SKM-1 treated with dmso at 0.1 percent for 144 hours (cell line): ENCODE data around the gene FDXR.

Experiments
- DNase-seq: peaks from one replicate; lab custom pipeline; 2025; ENCODE audit not compliant: unreplicated experiment; lab: John Stamatoyannopoulos, UW

Gene FDXR

GRCh38 chr17:74839990-74840852 is 32.6 kb downstream of the FDXR start:
- DNase-seq = no peak

GRCh38 chr17:74838274-74838673 is 34.5 kb downstream of the FDXR start:
- DNase-seq = no peak

- DNase-seq = no peak
Measured at GRCh38 chr17:74836691-74837467, 35.9 kb downstream of the FDXR start.

GRCh38 chr17:74836191-74836590 is 36.6 kb downstream of the FDXR start:
- no peak for DNase-seq

- peak; percentile 78 for DNase-seq
Measured at GRCh38 chr17:74833501-74834377, 39.1 kb downstream of the FDXR start.

- DNase-seq = no peak
Measured at GRCh38 chr17:74832421-74832820, 40.4 kb downstream of the FDXR start.

- no peak for DNase-seq
Measured at GRCh38 chr17:74831444-74832146, 41.2 kb downstream of the FDXR start.

- DNase-seq = no peak
Measured at GRCh38 chr17:74830861-74831260, 41.9 kb downstream of the FDXR start.

GRCh38 chr17:74827800-74828199 is 45.0 kb downstream of the FDXR start:
- DNase-seq = no peak

GRCh38 chr17:74825952-74826719 is 46.7 kb downstream of the FDXR start:
- DNase-seq = no peak

- no peak for DNase-seq
Measured at GRCh38 chr17:74824961-74825627, 47.7 kb downstream of the FDXR start.

- no peak for DNase-seq
Measured at GRCh38 chr17:74822939-74823367, 49.8 kb downstream of the FDXR start.

- no peak for DNase-seq
Measured at GRCh38 chr17:74822335-74822938, 50.4 kb downstream of the FDXR start.

- no peak for DNase-seq
Measured at GRCh38 chr17:74821655-74822334, 51.0 kb downstream of the FDXR start.

- no peak for DNase-seq
Measured at GRCh38 chr17:74819801-74820436, 52.9 kb downstream of the FDXR start.

- DNase-seq = no peak
Measured at GRCh38 chr17:74818291-74818938, 54.4 kb downstream of the FDXR start.

GRCh38 chr17:74816905-74817620 is 55.7 kb downstream of the FDXR start:
- no peak for DNase-seq
